ENCODE data around the gene TFDP2. TPM values are rescaled to one million over a fixed set of nuclear protein-coding genes. Genes with fewer than 3 reads are reported as not detected.

The TFDP2 gene
- total and polyA plus RNA-seq, 10 of the 15 experiments (the other 5 are each of a cell fraction or from before 2014, with no cell fraction given), result 28.3 to 100 (median 49.7) TPM

DNA sequence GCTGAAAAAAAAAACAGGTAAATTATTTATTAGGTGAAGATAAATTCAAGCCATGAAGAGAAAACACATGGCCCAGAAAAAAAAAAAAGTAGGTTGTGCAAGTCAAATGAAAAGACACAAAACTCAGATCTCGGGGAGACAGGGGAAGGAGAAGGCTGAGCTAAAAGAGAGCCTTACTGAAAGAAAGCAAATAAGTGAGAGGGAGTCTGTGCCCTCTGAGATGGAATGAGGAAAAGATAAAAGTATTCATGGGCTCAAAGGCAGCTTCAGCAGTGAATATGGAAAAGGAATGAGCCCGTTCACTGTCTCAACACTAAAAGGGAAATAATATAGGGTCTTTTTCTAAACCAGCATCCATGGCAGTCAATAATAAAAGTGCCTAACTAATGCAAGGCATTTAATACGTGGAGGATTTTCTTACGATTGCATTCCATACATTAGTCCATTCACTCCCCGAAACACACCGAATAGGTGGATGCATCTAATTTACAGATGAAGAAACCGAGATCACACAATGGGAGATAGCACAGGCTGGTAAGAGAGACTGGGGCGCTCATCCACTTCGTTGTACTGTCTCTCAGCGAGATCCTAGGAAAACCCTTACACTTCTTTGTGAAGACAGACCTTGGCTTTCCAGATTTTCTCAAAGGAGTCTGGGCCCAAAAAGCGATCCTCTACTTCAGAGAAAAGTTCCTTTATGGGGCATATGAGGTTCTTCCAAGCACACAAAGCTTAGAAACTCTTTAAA is 1.1 kb downstream of the TFDP2 start:
- Histone ChIP-seq H3K4me1 (ENCODE audit: control insufficient read depth, insufficient read depth, low read length) (peaks cover 3% of the 10 kb centered on the region; the same call in 1 of the 2 replicates), H2AFZ (ENCODE audit: control insufficient read depth, low read depth, low read length) (peak overlapping the region; percentile 91), H3K36me3 (ENCODE audit: control insufficient read depth in 2 of 2, insufficient read depth in 2 of 2, low read length in 1 of 2) (no peaks in the 10 kb centered on the region), H3K27ac (ENCODE audit: control insufficient read depth, insufficient read depth) (no peak overlapping the region), H4K20me1 (ENCODE audit: control insufficient read depth, insufficient read depth) (no peaks in the 10 kb centered on the region), H3K79me2 (ENCODE audit: control insufficient read depth, insufficient read depth, low read length) (no peaks in the 10 kb centered on the region), H3K4me2 (ENCODE audit: control insufficient read depth, insufficient read depth) (peak overlapping the region; percentile 83), H3K27me3 (replicated peaks in 1 of 2; ENCODE audit: control insufficient read depth in 2 of 2, insufficient read depth in 2 of 2, low read length in 1 of 2) (no peaks in the 10 kb centered on the region), H3K4me3 (peak overlapping the region; percentile 87), H3K9ac (ENCODE audit: control insufficient read depth, insufficient read depth, low read length) (peak overlapping the region; percentile 67), H3K9me3 (replicated peaks; ENCODE audit: control insufficient read depth, insufficient read depth, low read length) (no peaks in the 10 kb centered on the region)
- FAIRE-seq (no peak), DNase-seq (ENCODE audit: low read depth, low spot score) (no peak), ATAC-seq (no peak)
- WGBS (ENCODE audit: insufficient coverage, insufficient replicate concordance, low lambda C conversion rate, missing lambda C conversion rate), result 76% methylated on average over 11 of the region's 11 CpGs
- POLR2A ChIA-PET, result interaction anchor here (0.5 to 1.1 kb wide), 2 partner anchors 120 to 177 kb away, joined by 3 to 5 read pairs; no protein-coding TSS in a partner anchor
- intact Hi-C loops (cut with micrococcal nuclease; ENCODE audit: unreplicated experiment) (loop anchor here (5.0 kb wide), 1 partner anchor 126 kb away; no protein-coding TSS in a partner anchor), in situ Hi-C loops (cut with MboI) (no loop called here)
- RAD21 ChIA-PET (ENCODE audit: unreplicated experiment), result interaction anchor here (0.9 kb wide), 1 partner anchor 71 kb away, joined by 3 read pairs; no protein-coding TSS in a partner anchor
- CTCF ChIA-PET, result no interaction called here
- no peak for TF ChIP-seq NBN (IDR thresholded peaks at IDR 0.05)
- TF ChIP-seq, protein P1, sequence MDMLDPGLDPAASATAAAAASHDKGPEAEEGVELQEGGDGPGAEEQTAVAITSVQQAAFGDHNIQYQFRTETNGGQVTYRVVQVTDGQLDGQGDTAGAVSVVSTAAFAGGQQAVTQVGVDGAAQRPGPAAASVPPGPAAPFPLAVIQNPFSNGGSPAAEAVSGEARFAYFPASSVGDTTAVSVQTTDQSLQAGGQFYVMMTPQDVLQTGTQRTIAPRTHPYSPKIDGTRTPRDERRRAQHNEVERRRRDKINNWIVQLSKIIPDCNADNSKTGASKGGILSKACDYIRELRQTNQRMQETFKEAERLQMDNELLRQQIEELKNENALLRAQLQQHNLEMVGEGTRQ (IDR thresholded peaks at IDR 0.05; ENCODE audit: borderline replicate concordance, low read depth, low read length), result no peak
- TF ChIP-seq ETV6 (conservative IDR thresholded peaks at IDR 0.05 in 1 of 2, IDR thresholded peaks at IDR 0.05 in 1 of 2; ENCODE audit: borderline replicate concordance in 1 of 2, low read depth in 1 of 2), result no peak
- no peak for TF ChIP-seq ZBTB4 (CRISPR knock-in tag; IDR thresholded peaks at IDR 0.05)
- TF ChIP-seq SREBF1 (IDR thresholded peaks at IDR 0.05; ENCODE audit: low read length), result no peak
- no peak for TF ChIP-seq E2F4 (IDR thresholded peaks at IDR 0.05; ENCODE audit: low read depth, low read length)
- TF ChIP-seq E4F1 (IDR thresholded peaks at IDR 0.05; ENCODE audit: borderline replicate concordance, partially characterized antibody), result no peak
- SMC1A ChIA-PET (ENCODE audit: uncharacterized antibody, unreplicated experiment), result interaction anchor here (0.6 to 1.7 kb wide), 6 partner anchors 15 to 633 kb away, joined by 3 to 7 read pairs (median 3); no protein-coding TSS in a partner anchor
- no TSS peak for BruUV-seq (replicated peaks)
